Mucosa of rectum (tissue), 2 donors: ENCODE results near the gene STXBP4.

Experiments used
- H3K27ac ChIP-seq, 2 donors: one replicate each; pipeline ENCODE4 v1.7.0; 2013; ENCODE audit warnings: inconsistent platforms in 2 of 2, low read depth in 2 of 2, low read length in 2 of 2
- H3K27me3 ChIP-seq, 2 donors: one replicate each; pipeline ENCODE4 v1.7.0; 2013; ENCODE audit warnings: low read length in 2 of 2; ENCODE audit not compliant: control insufficient read depth in 2 of 2, insufficient read depth in 2 of 2
- H3K36me3 ChIP-seq, 2 donors: one replicate each; pipeline ENCODE4 v1.7.0; 2013; ENCODE audit warnings: low read length in 2 of 2; ENCODE audit not compliant: control insufficient read depth in 2 of 2, insufficient read depth in 2 of 2
- H3K4me1 ChIP-seq, 2 donors: one replicate each; pipeline ENCODE4 v1.7.0; 2013; ENCODE audit warnings: low read length in 2 of 2, mild to moderate bottlenecking in 1 of 2; ENCODE audit not compliant: control insufficient read depth in 2 of 2, insufficient read depth in 2 of 2
- H3K4me3 ChIP-seq, 2 donors: one replicate each; pipeline ENCODE4 v1.7.0; 2013; ENCODE audit warnings: low read length in 2 of 2
- H3K9ac ChIP-seq, 2 donors: one replicate each; pipeline ENCODE4 v1.7.0; 2013; ENCODE audit warnings: low read length in 2 of 2, low read depth in 1 of 2, mild to moderate bottlenecking in 1 of 2
- H3K9me3 ChIP-seq, 2 donors: one replicate each; pipeline ENCODE4 v1.7.0; 2013; ENCODE audit warnings: low read length in 2 of 2; ENCODE audit not compliant: control insufficient read depth in 2 of 2
- donor health status: healthy.
- donor health status: Normal muscosa, but diverticular disease.

The STXBP4 gene

GRCh38 chr17:54941285-54941684, 27.3 kb upstream of the STXBP4 start:
- Histone ChIP-seq H3K4me3 (no peak overlapping the region), H3K4me1 (no peaks in the 10 kb centered on the region), H3K9ac (no peak overlapping the region), H3K36me3 (peaks cover 19 to 26% of the 10 kb centered on the region in 2 donors), H3K27me3 (no peaks in the 10 kb centered on the region), H3K9me3 (no peaks in the 10 kb centered on the region), H3K27ac (no peak overlapping the region)

- Histone ChIP-seq H3K4me1 (no peaks in the 10 kb centered on the region), H3K27me3 (no peaks in the 10 kb centered on the region), H3K36me3 (peaks cover 9 to 10% of the 10 kb centered on the region in 2 donors), H3K27ac (no peak overlapping the region), H3K4me3 (no peak overlapping the region), H3K9ac (no peak overlapping the region), H3K9me3 (no peaks in the 10 kb centered on the region)
These were observed 23.8 kb upstream of the STXBP4 start for GRCh38 chr17:54944796-54945195.

- Histone ChIP-seq H3K4me1 (no peaks in the 10 kb centered on the region), H3K27ac (no peak overlapping the region), H3K36me3 (peaks cover 11 to 12% of the 10 kb centered on the region in 2 donors), H3K9ac (no peak overlapping the region), H3K27me3 (no peaks in the 10 kb centered on the region), H3K4me3 (no peak overlapping the region), H3K9me3 (no peaks in the 10 kb centered on the region)
These were observed 23.3 kb upstream of the STXBP4 start for GRCh38 chr17:54945231-54945630.

GRCh38 chr17:54945671-54946070, 22.9 kb upstream of the STXBP4 start:
- Histone ChIP-seq H3K4me3 (no peak overlapping the region), H3K36me3 (peaks cover 12 to 14% of the 10 kb centered on the region in 2 donors)

GRCh38 chr17:54947396-54947795, 21.2 kb upstream of the STXBP4 start:
- Histone ChIP-seq H3K4me1 (no peaks in the 10 kb centered on the region), H3K27ac (no peak overlapping the region), H3K36me3 (peaks cover 14 to 19% of the 10 kb centered on the region in 2 donors), H3K9me3 (no peaks in the 10 kb centered on the region), H3K9ac (no peak overlapping the region), H3K27me3 (no peaks in the 10 kb centered on the region), H3K4me3 (no peak overlapping the region)

More at GRCh38 chr17:54945671-54946070, 22.9 kb upstream of the STXBP4 start:
- H3K4me1 ChIP-seq: no peaks in the 10 kb centered on the region
- no peaks in the 10 kb centered on the region for H3K9me3 ChIP-seq
- no peaks in the 10 kb centered on the region for H3K27me3 ChIP-seq
- H3K27ac ChIP-seq: no peak overlapping the region
- H3K9ac ChIP-seq: no peak overlapping the region

GRCh38 chr17:54948380-54948779, 20.2 kb upstream of the STXBP4 start:
- Histone ChIP-seq H3K36me3 (peaks cover 15 to 26% of the 10 kb centered on the region in 2 donors), H3K4me3 (no peak overlapping the region), H3K4me1 (no peaks in the 10 kb centered on the region), H3K9me3 (no peaks in the 10 kb centered on the region), H3K9ac (no peak overlapping the region), H3K27me3 (no peaks in the 10 kb centered on the region), H3K27ac (no peak overlapping the region)

GRCh38 chr17:54950116-54950515, 18.4 kb upstream of the STXBP4 start:
- H3K36me3 ChIP-seq: peaks cover 30 to 37% of the 10 kb centered on the region in 2 donors
- H3K4me1 ChIP-seq: no peaks in the 10 kb centered on the region
- H3K9ac ChIP-seq: no peak overlapping the region
- H3K9me3 ChIP-seq: no peaks in the 10 kb centered on the region
- no peak overlapping the region for H3K27ac ChIP-seq
- no peaks in the 10 kb centered on the region for H3K27me3 ChIP-seq
- H3K4me3 ChIP-seq: no peak overlapping the region

GRCh38 chr17:54951286-54951685, 17.3 kb upstream of the STXBP4 start:
- Histone ChIP-seq H3K9ac (no peak overlapping the region), H3K4me1 (no peaks in the 10 kb centered on the region), H3K36me3 (peaks cover 31 to 42% of the 10 kb centered on the region in 2 donors), H3K9me3 (no peaks in the 10 kb centered on the region), H3K4me3 (no peak overlapping the region), H3K27me3 (no peaks in the 10 kb centered on the region), H3K27ac (no peak overlapping the region)

- no peak overlapping the region for H3K4me3 ChIP-seq
- peaks cover 39 to 42% of the 10 kb centered on the region in 2 donors for H3K36me3 ChIP-seq
- H3K9me3 ChIP-seq: no peaks in the 10 kb centered on the region
- no peaks in the 10 kb centered on the region for H3K27me3 ChIP-seq
- H3K27ac ChIP-seq: no peak overlapping the region
- no peaks in the 10 kb centered on the region for H3K4me1 ChIP-seq
- H3K9ac ChIP-seq: no peak overlapping the region
These were observed 11.8 kb upstream of the STXBP4 start for GRCh38 chr17:54956791-54957190.

GRCh38 chr17:54967621-54968261, 824 bp upstream of the STXBP4 start:
- H3K27me3 ChIP-seq: no peaks in the 10 kb centered on the region
- H3K36me3 ChIP-seq: peaks cover 10 to 18% of the 10 kb centered on the region in 2 donors
- H3K27ac ChIP-seq: peak overlapping the region; percentile 64 to 79
- peaks cover 8 to 15% of the 10 kb centered on the region in 2 donors for H3K4me1 ChIP-seq
- no peaks in the 10 kb centered on the region for H3K9me3 ChIP-seq
- H3K9ac ChIP-seq: peak overlapping the region; percentile 73 to 92
- peak overlapping the region; percentile 96 for H3K4me3 ChIP-seq
